CD4-positive, alpha-beta T cell treated with Interleukin-4 for 1 hour (primary cell): ENCODE data around the gene BRIX1.
"Not testable (repeated sequence)": the region's sequence is repeated elsewhere in the genome, so short reads cannot be mapped to it uniquely, and the experiment has no call there.

Experiments
- DNase-seq, 2 donors: peaks; one replicate each; pipeline ENCODE4 v3.0.0-alpha.2; 2020 to 2022

Gene BRIX1

DNA sequence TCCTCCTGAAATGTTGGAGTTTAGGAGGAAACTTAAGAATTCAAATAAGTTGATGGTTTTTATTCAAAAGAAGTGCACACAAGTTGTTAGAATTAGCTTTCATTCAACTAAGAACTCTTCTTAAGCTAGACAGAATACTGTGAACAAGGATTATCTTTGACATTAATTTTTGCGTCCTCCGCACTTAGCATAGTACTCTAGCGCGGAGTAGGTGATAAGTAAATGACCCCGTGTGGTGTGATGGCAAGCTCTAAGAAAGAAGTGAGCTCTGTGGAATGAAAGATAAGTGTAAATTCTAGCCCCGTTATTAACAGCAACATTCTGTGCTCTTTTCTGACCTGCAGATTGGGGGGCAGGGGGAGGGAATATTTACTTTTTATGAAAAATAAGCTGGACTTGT, 1.0 kb downstream of the BRIX1 start:
- DNase-seq = no peak

DNA sequence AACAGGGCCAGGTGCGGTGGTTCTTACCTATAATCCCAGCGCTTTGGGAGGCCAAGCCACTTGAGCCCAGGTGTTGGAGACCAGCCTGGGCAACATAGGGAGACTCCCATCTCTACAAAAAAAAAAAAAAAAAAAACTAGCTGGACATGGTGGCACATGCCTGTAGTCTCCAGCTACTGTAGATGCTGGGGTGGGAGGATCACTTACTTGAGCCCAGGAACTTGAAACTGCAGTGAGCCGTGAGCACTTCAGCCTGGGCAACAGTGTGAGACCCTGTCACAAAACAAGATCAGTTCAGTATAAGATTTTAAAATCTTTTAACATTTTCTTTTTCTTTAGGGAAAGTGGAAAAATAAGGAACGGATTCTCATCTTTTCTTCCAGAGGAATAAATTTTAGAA, 2.5 kb downstream of the BRIX1 start:
- DNase-seq = no peak

DNA sequence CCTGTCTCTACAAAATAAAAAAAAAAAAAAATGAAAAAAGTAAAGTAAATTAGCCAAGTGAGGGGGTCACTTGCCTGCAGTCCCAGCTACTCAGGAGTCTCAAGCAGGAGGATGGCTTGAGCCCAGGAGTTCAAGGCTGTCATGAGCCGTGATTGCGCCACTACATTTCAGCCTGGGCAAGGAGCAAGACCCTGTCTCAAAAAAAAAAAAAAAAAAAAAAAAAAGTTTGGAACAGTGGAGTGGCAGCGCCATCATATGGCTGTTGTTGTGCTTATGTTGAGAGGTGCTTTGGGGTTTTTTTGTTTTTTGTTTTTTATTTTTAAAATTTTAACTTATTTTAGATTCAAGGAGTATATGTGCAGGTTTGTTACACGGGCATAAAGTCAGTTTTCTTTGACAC, 3.6 kb downstream of the BRIX1 start:
- no peak for DNase-seq

DNA sequence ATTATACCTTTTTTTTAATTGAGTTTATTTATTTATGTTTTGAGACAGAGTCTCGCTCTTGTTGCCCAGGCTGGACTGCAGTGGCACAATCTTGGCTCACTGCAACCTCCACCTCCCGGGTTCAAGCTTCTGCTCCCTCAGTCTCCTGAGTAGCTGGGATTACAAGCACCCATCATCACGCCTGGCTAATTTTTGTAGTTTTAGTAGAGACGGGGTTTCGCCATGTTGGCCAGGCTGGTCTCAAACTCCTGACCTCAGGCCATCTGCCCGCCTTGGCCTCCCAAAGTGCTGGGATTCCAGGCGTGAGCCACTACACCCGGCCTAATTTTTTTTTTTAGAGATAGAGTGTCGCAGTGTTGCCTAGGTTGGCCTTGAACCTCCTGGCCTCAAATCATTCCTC, 7.7 kb downstream of the BRIX1 start:
- DNase-seq = not testable (repeated sequence)

DNA sequence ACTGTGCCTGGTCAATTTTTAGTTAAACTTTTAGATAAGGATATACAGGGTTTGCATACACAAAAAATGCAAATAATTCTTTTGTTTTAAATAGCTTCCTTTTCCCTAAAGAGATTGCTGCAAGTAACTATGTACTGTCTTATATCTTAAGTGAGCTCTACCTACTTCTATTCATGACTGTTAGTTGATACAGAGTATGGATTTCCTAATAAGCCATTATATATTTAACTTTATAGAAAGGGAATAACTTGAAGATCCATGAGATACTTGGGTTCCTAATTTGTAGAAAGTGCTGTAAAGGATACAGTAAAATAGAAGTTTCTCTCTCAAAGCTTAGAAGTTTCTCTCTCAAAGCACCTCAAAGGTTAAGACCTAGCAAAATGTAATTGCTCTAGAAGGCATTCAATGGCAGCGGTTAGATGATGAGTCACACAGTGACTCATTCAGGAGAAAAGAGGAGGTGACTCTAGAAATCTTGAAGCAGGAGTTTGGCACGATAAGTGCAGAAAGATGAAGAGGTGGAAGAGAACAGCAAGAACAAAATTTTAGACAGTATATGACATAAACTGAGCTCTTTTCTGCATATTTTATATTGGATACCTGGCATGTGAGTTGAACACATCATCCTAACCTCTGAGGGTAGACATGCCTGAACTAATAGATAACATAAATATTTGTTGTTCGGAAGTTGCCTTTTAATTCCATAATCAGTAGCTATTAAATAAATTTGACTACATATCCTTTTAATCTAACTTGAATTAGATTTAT, 8.4 kb downstream of the BRIX1 start:
- DNase-seq = no peak

DNA sequence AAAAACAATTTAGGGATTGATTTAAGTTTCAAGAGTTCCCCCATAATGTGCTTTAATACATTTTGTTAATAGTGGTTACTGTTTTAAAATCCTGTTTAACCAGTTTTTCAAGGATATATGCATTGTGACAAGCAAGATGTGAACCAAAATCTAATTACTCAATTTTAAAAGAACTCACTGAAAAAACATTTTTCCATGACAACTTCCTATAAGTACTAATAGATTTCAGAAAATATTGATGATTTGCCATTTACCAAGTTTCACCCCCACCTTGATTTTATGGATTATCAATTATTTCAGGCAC, 8.9 kb downstream of the BRIX1 start:
- no peak for DNase-seq

DNA sequence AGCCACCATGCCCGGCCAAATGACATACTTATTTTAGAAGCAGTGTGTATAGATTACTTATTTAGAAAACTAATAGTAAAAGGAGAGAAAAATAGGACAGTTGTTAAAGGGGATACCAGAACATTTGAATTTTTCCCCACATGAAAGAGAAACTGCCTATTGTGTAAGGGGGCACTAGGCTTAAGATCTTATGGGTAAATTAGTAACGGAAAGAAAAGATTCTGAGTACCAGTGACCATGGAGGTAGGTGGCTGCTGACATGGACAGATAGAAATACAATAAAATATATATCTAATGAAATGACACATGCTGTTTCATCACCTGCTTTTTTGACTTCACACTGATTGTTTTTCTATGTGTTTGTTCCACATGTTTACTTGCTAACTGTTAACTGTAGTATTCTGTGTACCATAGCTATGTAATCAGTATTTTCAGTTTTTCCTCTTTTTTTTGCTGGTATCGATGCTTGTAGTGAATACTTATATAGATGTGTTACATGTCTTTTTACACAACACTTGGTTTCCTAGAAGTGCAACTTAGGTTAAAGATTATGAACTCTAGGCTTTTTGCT, 10.9 kb downstream of the BRIX1 start:
- DNase-seq = no peak

DNA sequence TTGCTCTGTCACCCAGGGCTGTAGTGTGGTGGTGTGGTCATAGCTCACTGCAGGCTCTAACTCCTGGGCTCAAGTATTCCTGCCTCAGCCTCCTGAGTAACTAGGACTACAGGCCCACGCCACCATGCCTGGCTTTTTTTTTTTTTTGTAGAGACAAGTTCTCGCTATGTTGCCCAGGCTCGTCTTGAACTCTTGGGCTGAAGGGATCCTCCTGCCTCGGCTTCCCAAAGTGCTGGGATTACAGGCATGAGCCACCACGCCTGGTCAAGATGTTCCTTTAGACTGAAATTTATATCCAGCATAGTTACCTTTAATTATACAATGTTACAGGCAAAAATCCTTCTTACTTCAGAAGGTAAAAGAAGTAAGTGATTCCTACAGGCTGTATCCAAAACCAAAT, 12.3 kb downstream of the BRIX1 start:
- DNase-seq = no peak

DNA sequence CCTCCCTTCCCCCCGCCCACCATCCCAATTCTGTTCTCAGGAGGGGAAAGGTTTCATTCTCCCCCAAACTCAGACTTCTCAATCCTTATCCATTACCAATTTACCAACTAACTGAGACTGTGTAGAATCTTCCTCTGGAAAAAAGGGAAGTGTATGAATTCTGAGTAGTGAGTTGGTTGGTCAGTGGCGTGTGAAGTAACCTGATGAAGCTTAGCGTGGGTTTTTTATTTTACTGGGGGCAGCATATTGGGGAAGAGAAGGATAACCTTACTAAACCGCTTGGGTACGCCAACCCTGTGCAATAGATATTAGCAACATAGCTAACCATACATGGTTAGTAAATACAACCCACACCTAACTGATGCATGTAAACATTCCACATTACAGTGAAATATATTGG, 12.8 kb downstream of the BRIX1 start:
- DNase-seq = no peak

DNA sequence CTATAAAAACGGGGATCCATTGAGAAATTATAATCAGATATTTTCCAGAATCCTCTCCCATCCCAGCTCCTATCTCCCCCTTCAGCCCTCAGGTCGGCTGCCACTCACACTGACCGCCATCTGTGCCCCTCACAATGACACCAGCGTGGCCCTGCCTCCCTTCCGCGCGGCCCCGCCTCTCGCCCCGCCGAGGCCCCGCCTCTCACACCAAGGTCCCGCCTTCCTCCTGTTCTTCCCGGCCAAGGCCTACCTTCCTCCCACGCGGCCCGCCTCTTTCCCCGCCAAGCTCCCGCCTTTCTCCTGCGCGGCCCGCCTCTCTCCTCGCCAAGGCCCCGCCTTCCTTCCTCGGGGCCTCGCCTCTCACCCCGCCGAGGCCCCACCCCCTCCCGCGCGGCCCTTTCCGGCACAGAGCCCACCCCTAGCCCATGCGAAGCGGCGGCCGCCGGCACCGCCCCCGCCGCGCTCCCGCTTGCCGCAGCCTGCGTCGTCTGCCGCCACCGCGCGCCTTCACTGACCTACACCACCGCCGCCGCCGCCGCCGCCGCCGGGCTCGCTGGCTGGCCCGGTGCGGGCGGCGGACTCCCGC, 13.7 kb downstream of the BRIX1 start, which contains the start of gene DNAJC21:
Gene DNAJC21 (plus strand): TSS at position 426 of the 586 bp plus-strand sequence. CDS start 261 bp downstream, outside the sequence.
- DNase-seq = peak; percentile 98

DNA sequence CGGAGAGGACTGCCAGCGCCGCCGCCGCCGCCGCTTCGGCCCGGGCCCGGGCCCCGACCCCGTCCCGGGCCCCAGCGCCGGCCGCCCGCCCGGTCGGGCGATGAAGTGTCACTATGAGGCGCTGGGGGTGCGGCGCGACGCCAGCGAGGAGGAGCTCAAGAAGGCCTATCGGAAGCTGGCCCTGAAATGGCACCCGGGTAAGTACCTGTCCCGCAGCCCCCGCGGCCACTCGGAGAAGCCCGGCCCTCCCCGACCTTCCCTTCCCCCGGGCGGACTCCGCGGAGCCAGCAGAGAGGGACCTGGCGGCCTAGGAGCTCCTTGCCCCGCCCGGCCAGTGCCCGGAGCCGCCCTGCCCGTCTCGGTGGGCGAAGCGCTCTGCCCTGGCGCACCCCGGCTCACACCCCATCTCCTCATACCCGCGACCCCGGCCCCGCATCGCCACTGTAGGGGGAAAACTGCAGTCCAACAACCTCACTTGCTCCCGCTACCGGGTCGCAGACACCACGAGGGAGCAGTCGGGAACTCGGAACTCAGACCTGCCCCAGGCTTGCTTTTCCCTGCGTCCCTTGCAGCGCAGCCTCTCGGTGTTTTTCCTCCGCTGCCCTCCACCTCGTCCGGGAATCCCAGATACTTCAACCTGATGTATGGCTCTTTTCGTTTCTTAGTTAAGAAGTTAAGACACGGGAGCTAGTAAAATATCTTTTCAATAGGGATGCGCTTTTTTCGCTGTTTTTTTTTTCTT, 14.4 kb downstream of the BRIX1 start:
- peak; percentile 85 to 86 for DNase-seq

DNA sequence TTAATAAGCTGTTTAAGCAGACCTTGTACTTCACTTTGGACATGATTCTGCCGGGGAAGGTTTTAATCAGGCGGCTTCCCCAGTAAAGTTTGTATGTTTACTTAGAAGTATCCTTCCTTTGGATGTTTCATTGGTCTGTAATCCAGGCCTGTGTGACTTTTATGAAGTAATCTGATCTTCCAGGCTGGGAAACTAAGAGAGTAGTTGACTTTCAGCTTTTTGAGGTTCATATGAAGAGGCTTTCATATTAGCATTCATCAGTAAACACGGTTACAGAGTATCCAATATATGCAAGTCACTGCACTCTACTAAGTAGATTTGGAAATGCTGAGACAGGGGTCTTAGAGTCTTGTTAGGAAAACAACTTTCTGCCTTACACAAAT, 14.9 kb downstream of the BRIX1 start:
- no peak for DNase-seq

DNA sequence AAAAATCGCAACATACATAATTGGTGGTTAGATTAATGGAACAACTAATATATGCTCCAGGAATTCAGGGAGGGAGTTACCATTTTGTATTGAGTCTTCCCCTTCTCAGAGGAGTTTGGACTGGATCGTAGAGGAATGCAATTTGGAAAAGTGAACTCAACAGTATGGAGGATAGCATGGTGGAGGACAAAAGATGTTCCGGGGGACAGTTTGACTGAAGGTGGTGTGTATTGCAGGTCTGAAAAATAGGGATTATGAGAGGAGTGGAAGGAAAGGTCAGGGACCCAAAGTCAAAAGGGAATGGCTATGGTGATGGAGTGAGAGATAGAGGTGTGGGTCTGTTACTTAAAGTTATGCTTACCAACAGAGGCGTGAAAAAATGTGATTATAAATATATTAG, 15.4 kb downstream of the BRIX1 start:
- no peak for DNase-seq

DNA sequence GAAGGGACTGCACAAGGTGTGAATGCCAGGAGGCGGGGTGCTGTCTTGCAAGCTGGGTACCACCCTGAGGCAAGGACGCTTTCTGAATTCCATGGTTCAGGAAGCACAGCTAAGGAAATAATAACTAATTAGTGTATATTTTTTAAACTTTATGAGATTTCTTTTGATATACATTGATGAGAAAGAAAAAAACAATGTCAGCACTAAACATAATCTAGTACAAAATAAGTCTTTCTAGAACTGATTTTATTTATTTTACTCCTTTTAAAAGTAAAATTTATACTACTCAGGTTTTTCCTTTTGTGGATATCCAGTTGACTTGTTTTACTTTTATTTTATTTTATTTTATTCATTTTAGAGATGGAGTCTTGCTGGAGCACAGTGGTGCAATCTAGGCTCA, 17.4 kb downstream of the BRIX1 start:
- no peak for DNase-seq

DNA sequence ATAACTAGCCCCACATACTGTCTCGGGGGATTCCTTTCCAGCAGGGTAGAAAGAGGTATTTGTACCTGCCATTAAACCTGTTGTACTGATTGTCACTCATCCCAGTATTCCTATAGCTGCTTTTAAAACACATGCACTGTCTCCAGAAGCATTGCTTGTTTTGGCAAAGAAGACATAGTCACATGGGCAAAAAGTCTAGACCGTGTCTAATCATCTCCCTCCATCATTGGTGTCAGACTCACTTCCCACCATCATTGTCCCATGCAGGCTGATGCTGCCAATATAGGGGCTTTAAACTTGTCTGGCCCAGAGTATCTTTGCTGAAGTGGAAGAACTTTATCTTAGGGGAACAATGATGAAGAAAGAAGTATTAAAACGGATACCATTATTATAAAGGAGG, 26.4 kb downstream of the BRIX1 start:
- DNase-seq = no peak

DNA sequence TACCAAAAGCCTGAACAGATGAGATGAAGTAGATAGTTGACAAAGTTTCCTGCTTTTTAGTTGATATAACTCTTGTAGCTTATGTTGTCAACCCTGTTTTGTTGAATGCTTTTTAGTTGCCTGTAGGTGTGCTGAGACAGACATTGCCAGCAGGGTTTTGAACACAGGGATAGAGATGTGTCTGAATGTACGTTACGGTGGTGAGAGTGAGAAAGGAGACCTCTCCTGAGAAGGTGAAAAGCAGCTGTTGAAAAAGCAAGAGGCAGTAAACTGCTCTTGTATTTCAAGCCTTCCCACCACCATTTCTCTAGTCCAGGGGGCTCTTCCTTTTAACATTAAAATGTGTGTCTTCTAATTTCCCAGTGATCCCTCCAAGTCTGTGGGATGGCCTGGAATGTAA, 28.5 kb downstream of the BRIX1 start:
- DNase-seq = no peak

DNA sequence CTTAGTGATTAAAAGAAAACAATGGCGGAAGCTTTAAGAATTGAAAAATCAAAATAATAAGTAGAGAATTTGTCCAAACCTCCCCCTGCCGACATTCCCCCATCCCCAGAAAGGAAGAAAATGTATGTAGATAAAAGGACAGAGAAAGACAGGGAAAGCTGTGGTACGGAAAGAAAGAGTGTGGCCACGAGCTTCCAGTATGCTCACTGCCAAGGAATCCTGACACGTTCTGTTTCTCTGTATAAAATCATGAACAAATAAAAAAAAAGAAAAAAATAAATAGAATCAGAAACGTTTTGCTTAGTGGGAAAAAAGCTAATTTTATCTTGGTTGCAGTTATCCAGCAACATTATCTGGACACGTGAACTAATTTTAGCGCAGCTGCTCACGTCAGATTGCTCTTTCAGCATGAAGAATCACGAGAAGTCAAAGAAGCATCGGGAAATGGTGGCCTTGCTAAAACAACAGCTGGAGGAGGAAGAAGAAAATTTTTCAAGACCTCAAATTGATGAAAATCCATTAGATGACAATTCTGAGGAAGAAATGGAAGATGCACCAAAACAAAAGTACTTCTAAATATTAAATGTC, 29.0 kb downstream of the BRIX1 start:
- no peak for DNase-seq

DNA sequence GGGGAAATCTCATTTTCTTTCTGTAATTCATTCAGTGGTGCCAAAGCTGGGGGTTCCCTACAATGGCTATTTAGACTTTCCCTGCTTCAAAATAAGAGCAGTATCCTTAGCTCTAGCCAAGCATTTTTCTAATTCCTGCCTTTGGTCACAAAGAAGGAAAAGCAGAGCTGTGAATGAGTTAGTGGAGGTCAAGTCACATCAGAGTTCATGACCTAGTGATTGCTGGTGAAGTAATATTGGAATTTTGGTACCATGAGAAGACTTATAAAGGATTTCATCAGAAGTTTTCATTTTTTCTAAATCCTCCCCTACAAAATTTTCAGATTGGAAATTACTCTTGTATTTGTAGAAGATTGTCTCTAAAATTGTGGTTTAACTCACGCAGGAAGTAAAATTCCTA, 41.8 kb downstream of the BRIX1 start:
- no peak for DNase-seq

DNA sequence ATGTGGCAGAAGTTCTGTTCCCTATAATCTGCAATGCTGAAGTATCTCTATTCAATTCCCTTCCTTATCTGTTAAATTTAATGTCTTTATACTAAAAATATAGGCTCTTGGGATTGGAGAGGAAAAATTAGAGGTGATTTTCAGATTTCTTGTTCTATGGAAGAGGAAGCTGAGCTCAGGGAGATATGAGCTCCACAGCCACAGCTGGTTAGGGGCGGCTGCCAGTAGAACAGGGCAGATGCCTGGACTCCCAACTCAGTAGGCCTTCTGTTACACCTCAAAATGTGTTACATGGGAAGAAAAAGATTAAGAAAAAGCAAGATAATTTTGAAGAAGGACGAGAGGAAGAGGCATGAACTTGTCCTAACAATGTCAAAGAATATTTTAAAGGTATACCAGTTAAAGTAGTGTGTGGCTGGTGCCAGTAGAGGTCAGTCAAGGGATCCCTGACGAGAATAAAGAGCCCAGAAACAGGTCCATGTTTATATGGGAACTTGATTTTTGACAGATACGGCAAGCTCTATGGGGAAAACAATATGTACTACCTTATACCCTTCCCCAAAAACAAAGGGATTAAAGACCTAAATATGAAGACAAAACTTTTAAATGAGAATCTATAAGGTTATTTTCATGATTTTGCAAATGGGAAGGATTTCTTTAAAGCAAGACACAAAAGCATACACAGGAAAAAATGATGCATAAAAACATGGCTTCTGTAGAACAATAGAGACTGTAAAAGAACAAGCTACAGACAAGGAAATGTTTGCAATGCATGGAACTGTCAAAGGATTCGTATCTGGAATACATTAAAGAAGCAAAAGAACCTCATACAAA, 42.6 kb downstream of the BRIX1 start:
- DNase-seq = peak in 1 of 2 donors; percentile 9

DNA sequence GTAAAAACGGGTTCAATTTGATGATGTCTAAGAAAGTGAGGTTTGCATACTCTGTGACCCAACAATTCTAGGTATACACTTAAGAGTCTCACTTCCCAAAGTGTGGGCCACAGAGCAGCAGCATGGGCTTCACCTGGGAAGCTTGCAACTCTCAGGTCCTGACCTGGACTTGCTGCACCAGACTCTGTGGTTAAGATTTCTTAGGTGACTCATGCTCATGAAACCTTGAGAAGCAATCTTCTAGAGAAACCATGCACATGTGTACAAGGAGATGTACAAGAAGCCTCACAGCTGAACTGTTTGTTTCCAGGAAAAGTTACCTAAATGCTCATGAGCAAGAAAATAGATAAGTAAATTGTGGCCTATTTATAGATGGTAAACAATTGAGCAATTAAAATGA, 43.8 kb downstream of the BRIX1 start:
- no peak for DNase-seq

DNA sequence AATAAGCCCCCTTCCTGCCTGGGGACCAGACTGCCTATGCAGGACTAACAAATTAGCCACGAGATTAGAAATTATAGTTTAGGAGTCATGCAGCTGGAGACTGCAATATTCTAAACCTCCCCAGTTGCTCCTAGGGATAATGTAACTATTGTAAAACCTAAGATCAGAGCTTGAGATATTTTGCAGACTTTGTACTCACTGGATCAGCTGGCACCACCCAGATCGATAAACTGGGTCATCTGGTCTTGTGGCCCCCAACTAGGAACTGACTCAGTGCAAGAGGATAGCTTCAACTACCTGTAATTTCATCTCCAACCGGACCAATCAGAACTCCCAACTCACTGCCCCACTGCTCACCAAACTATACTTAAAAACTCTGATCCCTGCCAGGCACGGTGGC, 52.0 kb downstream of the BRIX1 start:
- no peak for DNase-seq

DNA sequence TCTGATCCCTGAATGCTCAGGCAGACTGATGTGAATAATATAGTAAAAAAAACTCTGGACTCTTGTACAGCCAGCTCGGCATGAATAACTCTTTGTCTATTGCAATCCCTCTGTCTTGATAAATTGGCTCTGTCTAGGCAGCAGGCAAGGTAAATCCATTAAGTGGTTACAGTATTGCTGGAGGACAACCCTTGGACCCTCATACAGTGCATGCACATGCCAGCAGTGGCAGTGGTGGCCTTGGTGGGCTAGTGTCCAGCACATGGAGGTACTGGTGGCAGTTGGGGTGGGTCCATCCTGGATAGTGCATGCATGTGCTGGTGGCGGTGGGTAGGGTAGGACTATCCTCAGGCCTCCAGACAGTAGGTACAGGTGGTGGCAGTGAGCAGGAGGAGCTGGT, 52.7 kb downstream of the BRIX1 start:
- no peak for DNase-seq

DNA sequence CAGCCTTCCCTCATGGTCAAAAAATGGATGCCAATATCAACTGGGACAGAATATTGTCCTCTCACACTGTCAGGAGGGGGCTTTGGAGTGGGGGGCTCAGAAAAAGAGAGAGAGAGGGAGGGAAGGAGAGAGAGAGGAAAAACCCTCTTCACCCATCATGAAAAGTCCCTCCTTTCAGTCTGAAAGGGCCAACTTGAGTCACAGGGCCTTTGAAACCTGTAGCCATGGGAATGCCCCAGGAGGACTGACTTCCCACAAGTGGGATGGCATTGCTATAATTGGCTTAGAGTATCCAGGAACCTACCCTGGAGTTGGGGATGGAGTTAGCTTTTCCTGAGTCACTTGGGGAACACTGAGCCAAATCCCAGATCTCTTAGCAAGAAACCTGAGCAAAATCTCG, 55.0 kb downstream of the BRIX1 start:
- DNase-seq = no peak
